ENCODE measurements around the gene TSC2.
"Not testable (repeated sequence)": the region's sequence is repeated elsewhere in the genome, so short reads cannot be mapped to it uniquely, and the experiment has no call there.

DNA sequence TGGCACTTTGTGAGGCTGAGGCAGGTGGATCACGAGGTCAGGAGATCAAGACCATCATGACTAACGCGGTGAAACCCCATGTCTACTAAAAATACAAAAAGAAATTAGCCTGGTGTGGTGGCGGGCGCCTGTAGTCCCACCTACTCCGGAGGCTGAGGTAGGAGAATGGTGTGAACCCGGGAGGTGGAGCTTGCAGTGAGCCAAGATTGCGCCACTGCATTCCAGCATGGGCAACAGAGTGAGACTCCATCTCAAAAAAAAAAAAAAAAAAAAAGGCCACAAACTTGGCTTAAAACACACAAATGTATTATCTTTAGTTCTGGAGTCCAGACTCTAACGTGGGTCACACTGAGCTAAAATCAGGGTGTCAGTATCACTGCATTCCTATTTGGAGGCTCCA is 36.1 kb upstream of the TSC2 start:
- not testable (repeated sequence) for TF ChIP-seq EZH2 (IDR thresholded peaks at IDR 0.05; ENCODE audit: low read length, missing control alignments)
- TF ChIP-seq, protein P1, sequence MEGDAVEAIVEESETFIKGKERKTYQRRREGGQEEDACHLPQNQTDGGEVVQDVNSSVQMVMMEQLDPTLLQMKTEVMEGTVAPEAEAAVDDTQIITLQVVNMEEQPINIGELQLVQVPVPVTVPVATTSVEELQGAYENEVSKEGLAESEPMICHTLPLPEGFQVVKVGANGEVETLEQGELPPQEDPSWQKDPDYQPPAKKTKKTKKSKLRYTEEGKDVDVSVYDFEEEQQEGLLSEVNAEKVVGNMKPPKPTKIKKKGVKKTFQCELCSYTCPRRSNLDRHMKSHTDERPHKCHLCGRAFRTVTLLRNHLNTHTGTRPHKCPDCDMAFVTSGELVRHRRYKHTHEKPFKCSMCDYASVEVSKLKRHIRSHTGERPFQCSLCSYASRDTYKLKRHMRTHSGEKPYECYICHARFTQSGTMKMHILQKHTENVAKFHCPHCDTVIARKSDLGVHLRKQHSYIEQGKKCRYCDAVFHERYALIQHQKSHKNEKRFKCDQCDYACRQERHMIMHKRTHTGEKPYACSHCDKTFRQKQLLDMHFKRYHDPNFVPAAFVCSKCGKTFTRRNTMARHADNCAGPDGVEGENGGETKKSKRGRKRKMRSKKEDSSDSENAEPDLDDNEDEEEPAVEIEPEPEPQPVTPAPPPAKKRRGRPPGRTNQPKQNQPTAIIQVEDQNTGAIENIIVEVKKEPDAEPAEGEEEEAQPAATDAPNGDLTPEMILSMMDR (conservative IDR thresholded peaks at IDR 0.05 in 1 of 2, IDR thresholded peaks at IDR 0.05 in 1 of 2; ENCODE audit: low read depth in 1 of 2, low read length in 2 of 2): not testable (repeated sequence)
